ENCODE measurements around the gene EFNA5. TPM values are rescaled to one million over a fixed set of nuclear protein-coding genes. Genes with fewer than 3 reads are reported as not detected.

Gene EFNA5
- total RNA-seq, 1 experiment from 2014 or later = 0.22 TPM

GRCh38 chr5:107368615-107369014 lies 302.1 kb downstream of the EFNA5 start:
- BruUV-seq (replicated peaks) = no TSS peak
- H3K27me3 ChIP-seq (ENCODE audit: insufficient read depth, low read length) = no peaks in the 10 kb centered on the region
- H3K79me2 ChIP-seq (ENCODE audit: insufficient read depth, low read length) = no peaks in the 10 kb centered on the region
- TF ChIP-seq ZNF274 (IDR thresholded peaks at IDR 0.05; ENCODE audit: low read depth, low read length) (no peak), ELF1 (IDR thresholded peaks at IDR 0.05; ENCODE audit: borderline replicate concordance, low read depth) (no peak), EGR1 (IDR thresholded peaks at IDR 0.05; ENCODE audit: low read depth) (no peak), ZFX (IDR thresholded peaks at IDR 0.05) (no peak), FOSL1 (IDR thresholded peaks at IDR 0.05; ENCODE audit: low read depth) (no peak), ZBTB33 (IDR thresholded peaks at IDR 0.05; ENCODE audit: extremely low read depth, insufficient replicate concordance, low read length) (no peak), CEBPB (IDR thresholded peaks at IDR 0.05; ENCODE audit: low read depth) (no peak), EZH2phosphoT487 (IDR thresholded peaks at IDR 0.05; ENCODE audit: borderline replicate concordance) (no peak)
- TF ChIP-seq, protein P1, sequence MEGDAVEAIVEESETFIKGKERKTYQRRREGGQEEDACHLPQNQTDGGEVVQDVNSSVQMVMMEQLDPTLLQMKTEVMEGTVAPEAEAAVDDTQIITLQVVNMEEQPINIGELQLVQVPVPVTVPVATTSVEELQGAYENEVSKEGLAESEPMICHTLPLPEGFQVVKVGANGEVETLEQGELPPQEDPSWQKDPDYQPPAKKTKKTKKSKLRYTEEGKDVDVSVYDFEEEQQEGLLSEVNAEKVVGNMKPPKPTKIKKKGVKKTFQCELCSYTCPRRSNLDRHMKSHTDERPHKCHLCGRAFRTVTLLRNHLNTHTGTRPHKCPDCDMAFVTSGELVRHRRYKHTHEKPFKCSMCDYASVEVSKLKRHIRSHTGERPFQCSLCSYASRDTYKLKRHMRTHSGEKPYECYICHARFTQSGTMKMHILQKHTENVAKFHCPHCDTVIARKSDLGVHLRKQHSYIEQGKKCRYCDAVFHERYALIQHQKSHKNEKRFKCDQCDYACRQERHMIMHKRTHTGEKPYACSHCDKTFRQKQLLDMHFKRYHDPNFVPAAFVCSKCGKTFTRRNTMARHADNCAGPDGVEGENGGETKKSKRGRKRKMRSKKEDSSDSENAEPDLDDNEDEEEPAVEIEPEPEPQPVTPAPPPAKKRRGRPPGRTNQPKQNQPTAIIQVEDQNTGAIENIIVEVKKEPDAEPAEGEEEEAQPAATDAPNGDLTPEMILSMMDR (IDR thresholded peaks at IDR 0.05 in 2 of 3, conservative IDR thresholded peaks at IDR 0.05 in 1 of 3; ENCODE audit: borderline replicate concordance in 1 of 3, insufficient read depth in 1 of 3, low read depth in 2 of 3, low read length in 2 of 3) = no peak
- TF ChIP-seq, protein P2, sequence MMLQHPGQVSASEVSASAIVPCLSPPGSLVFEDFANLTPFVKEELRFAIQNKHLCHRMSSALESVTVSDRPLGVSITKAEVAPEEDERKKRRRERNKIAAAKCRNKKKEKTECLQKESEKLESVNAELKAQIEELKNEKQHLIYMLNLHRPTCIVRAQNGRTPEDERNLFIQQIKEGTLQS (IDR thresholded peaks at IDR 0.05) = no peak
- no peak overlapping the region for H3K9ac ChIP-seq (ENCODE audit: low read length)
- intact Hi-C loops (cut with micrococcal nuclease) = no loop called here
- no peak overlapping the region for H3K27ac ChIP-seq (ENCODE audit: low read depth, low read length)
- H2AFZ ChIP-seq (ENCODE audit: low read depth, low read length, poor library complexity, severe bottlenecking) = no peak overlapping the region
- POLR2A ChIA-PET = no interaction called here
- DNase-seq (ENCODE audit: low read depth, low spot score) (no peak), ATAC-seq (no peak)
- no peaks in the 10 kb centered on the region for H3K4me1 ChIP-seq (ENCODE audit: control insufficient read depth in 1 of 2, insufficient read depth in 2 of 2, low read length in 2 of 2)
- RAD21 ChIA-PET (ENCODE audit: low non-redundant PET in 1 of 2, low total read pairs in 2 of 2, uncharacterized antibody in 2 of 2, unreplicated experiment in 2 of 2) = interaction anchor here in 1 of 2 experiments (0.5 kb wide), 1 partner anchor 67 kb away, joined by 4 read pairs; no protein-coding TSS in a partner anchor
- no peaks in the 10 kb centered on the region for H4K20me1 ChIP-seq (ENCODE audit: insufficient read depth)
- H3K36me3 ChIP-seq (ENCODE audit: control insufficient read depth in 1 of 2, insufficient read depth in 2 of 2, low read length in 2 of 2) = no peaks in the 10 kb centered on the region
- no peak overlapping the region for H3K4me3 ChIP-seq (replicated peaks in 1 of 2; ENCODE audit: low read depth in 1 of 2, low read length in 2 of 2)
- no peaks in the 10 kb centered on the region for H3K9me3 ChIP-seq (ENCODE audit: control insufficient read depth in 1 of 2, insufficient read depth in 1 of 2, low read depth in 1 of 2, low read length in 2 of 2)
- no peak overlapping the region for H3K4me2 ChIP-seq (ENCODE audit: low read length)
- CTCF ChIA-PET = no interaction called here
- no peaks in the 10 kb centered on the region for H3K9me2 ChIP-seq (ENCODE audit: insufficient read depth)
